Measurements from ENCODE around the gene SLC6A3. TPM values are rescaled to one million over a fixed set of nuclear protein-coding genes. Genes with fewer than 3 reads are reported as not detected.

Gene SLC6A3
- total and polyA plus RNA-seq, 2 of the 13 experiments (the other 11 are each of a cell fraction or from before 2014, with no cell fraction given), result 0.01 TPM; not detected in 1

DNA sequence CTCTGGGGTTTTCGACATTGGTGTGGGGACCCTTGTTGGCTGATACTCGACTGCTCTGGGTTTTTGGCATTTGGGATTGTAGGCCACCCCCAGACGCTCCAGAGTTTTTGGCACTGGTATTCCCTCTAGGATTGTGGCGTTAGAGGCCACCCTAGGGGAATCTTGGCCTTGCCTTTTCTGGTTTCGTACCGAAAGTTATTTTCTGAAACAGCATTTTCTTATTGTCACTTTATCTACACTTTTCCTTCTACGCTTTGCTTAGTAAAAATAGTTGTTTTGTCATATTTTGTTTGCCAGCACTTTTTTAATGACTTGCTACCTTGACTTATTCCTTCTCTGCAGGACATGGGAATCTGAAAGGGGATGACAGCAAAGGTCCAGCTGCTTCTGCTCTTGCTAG, 75.2 kb downstream of the SLC6A3 start (continued):
- TF ChIP-seq, protein P1, sequence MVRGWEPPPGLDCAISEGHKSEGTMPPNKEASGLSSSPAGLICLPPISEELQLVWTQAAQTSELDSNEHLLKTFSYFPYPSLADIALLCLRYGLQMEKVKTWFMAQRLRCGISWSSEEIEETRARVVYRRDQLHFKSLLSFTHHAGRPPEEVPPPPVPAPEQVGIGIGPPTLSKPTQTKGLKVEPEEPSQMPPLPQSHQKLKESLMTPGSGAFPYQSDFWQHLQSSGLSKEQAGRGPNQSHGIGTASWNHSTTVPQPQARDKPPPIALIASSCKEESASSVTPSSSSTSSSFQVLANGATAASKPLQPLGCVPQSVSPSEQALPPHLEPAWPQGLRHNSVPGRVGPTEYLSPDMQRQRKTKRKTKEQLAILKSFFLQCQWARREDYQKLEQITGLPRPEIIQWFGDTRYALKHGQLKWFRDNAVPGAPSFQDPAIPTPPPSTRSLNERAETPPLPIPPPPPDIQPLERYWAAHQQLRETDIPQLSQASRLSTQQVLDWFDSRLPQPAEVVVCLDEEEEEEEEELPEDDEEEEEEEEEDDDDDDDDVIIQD (CRISPR knock-in tag; IDR thresholded peaks at IDR 0.05; ENCODE audit: low read depth), result no peak
- TF ChIP-seq ZNF713 (CRISPR knock-in tag; IDR thresholded peaks at IDR 0.05) (no peak), ZNF567 (CRISPR knock-in tag; IDR thresholded peaks at IDR 0.05; ENCODE audit: borderline replicate concordance) (no peak), ZSCAN9 (CRISPR knock-in tag; IDR thresholded peaks at IDR 0.05; ENCODE audit: borderline replicate concordance) (no peak), ZFP37 (CRISPR knock-in tag; IDR thresholded peaks at IDR 0.05; ENCODE audit: borderline replicate concordance) (no peak), PAWR (CRISPR knock-in tag; IDR thresholded peaks at IDR 0.05; ENCODE audit: borderline replicate concordance) (no peak), POLR2G (IDR thresholded peaks at IDR 0.05; ENCODE audit: low read depth, low read length) (no peak), MYNN (CRISPR knock-in tag; IDR thresholded peaks at IDR 0.05; ENCODE audit: low read depth) (no peak), ZNF709 (CRISPR knock-in tag; IDR thresholded peaks at IDR 0.05) (no peak)

DNA sequence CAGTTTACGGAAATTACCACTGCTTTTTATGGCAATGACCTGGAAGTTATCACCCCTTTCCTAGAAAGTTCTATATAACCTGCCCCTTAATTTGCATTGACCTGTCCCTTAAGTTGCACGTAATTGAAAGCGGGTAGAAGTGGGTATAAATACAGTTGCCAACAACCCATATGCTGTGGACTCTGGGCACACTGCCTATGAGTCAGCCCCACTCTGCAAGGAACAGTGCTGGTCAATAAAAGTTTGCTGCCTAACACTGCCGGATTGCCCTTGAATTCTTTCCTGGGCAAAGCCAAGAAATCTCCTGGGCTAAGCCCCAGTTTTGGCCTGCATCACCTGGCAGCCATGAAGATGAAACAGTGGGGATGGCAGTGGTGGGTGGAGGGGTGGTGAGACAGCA, 76.5 kb downstream of the SLC6A3 start:
- Histone ChIP-seq H3K4me2 (ENCODE audit: low read depth, low read length) (no peak overlapping the region), H4K20me1 (ENCODE audit: insufficient read depth, low read length) (no peaks in the 10 kb centered on the region), H3K4me1 (ENCODE audit: insufficient read depth, low read length) (no peaks in the 10 kb centered on the region), H3K27me3 (ENCODE audit: control insufficient read depth in 1 of 2, insufficient read depth in 2 of 2, low read length in 2 of 2) (peaks cover 0 to 56% of the 10 kb centered on the region in 2 experiments; a peak in 3 of 5 replicates), H3K4me3 (replicated peaks in 1 of 3; ENCODE audit: insufficient read depth in 1 of 3, low read depth in 2 of 3, low read length in 3 of 3) (no peak overlapping the region), H3K9ac (ENCODE audit: insufficient read depth, low read depth, low read length) (no peak overlapping the region), H2AFZ (ENCODE audit: low read length) (no peak overlapping the region), H3K79me2 (ENCODE audit: insufficient read depth, low read length) (no peaks in the 10 kb centered on the region), H3K9me3 (ENCODE audit: low read length) (no peaks in the 10 kb centered on the region), H3K27ac (ENCODE audit: extremely low read length, insufficient read depth, low read length) (no peak overlapping the region), H3K36me3 (replicated peaks in 1 of 2; ENCODE audit: control insufficient read depth in 1 of 2, insufficient read depth in 2 of 2, low read length in 2 of 2) (no peaks in the 10 kb centered on the region)
- BruUV-seq (replicated peaks), result no TSS peak
- CTCF ChIA-PET (ENCODE audit: low intra/inter-chr PET ratio, low total read pairs), result no interaction called here
- in situ Hi-C loops (cut with HindIII; ENCODE audit: extremely low pct_ligation_motif_present, low pct_unique_long_range_greater_than_20kb) (no loop called here), intact Hi-C loops (cut with micrococcal nuclease; ENCODE audit: unreplicated experiment) (no loop called here)
- WGBS (ENCODE audit: low lambda C conversion rate), result 21% methylated on average over 4 of the region's 4 CpGs
- POLR2A ChIA-PET, result no interaction called here
- ATAC-seq (no peak), FAIRE-seq (no peak), DNase-seq (ENCODE audit: low spot score) (no peak)
- no peak for TF ChIP-seq ATF5 (CRISPR knock-in tag; IDR thresholded peaks at IDR 0.05; ENCODE audit: low read depth)
- TF ChIP-seq, protein P2, sequence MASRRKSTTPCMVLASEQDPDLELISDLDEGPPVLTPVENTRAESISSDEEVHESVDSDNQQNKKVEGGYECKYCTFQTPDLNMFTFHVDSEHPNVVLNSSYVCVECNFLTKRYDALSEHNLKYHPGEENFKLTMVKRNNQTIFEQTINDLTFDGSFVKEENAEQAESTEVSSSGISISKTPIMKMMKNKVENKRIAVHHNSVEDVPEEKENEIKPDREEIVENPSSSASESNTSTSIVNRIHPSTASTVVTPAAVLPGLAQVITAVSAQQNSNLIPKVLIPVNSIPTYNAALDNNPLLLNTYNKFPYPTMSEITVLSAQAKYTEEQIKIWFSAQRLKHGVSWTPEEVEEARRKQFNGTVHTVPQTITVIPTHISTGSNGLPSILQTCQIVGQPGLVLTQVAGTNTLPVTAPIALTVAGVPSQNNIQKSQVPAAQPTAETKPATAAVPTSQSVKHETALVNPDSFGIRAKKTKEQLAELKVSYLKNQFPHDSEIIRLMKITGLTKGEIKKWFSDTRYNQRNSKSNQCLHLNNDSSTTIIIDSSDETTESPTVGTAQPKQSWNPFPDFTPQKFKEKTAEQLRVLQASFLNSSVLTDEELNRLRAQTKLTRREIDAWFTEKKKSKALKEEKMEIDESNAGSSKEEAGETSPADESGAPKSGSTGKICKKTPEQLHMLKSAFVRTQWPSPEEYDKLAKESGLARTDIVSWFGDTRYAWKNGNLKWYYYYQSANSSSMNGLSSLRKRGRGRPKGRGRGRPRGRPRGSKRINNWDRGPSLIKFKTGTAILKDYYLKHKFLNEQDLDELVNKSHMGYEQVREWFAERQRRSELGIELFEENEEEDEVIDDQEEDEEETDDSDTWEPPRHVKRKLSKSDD (CRISPR knock-in tag; IDR thresholded peaks at IDR 0.05; ENCODE audit: low read depth), result no peak
- no peak for TF ChIP-seq POLR2AphosphoS2 (IDR thresholded peaks at IDR 0.05; ENCODE audit: low read depth, low read length)
- TF ChIP-seq ZNF143 (CRISPR knock-in tag; IDR thresholded peaks at IDR 0.05), result no peak
- TF ChIP-seq ZNF543 (CRISPR knock-in tag; IDR thresholded peaks at IDR 0.05), result no peak
- TF ChIP-seq DNMT1 (CRISPR knock-in tag; IDR thresholded peaks at IDR 0.05), result no peak
- TF ChIP-seq FOXO1 (CRISPR knock-in tag; IDR thresholded peaks at IDR 0.05), result no peak
